T-cell (primary cell): Measurements from ENCODE around the gene MYO7A. TPM values are rescaled to one million over a fixed set of nuclear protein-coding genes. Genes with fewer than 3 reads are reported as not detected.
A peak's percentile ranks its signal among the peaks of the same experiment; 100 is the strongest.

Experiments used
- ATAC-seq, 4 experiments: fragments of 200-7000 bp in 3 of 4; fragments of 150-1000 bp in 1 of 4; cut with Tn5 transposase; replicated peaks in 1 of 4; 1 replicate in 3 of 4; 2 replicates in 1 of 4; pipeline ENCODE4 v1.10.0; 2021; ENCODE audit warnings: moderate library complexity in 3 of 4, mild to moderate bottlenecking in 2 of 4, moderate number of reproducible peaks in 1 of 4
- CTCF ChIA-PET, 2 donors: fragments of 300-600 bp; sonication (Branson Sonifier 250); formaldehyde crosslinking; loops; one replicate each; lab custom pipeline; 2022; ENCODE audit warnings: antibody characterized with exemption in 2 of 2; lab: Charles Lee
- POLR2A ChIA-PET, 2 donors: fragments of 300-600 bp; sonication (Branson Sonifier 250); formaldehyde crosslinking; loops; one replicate each; lab custom pipeline; 2022; ENCODE audit warnings: antibody characterized with exemption in 2 of 2; lab: Charles Lee
- DNase-seq, 35 experiments: peaks; one replicate each; pipeline versions ENCODE4 v3.0.0 to v3.0.0-alpha.2; 2013 to 2023
- H3K27ac ChIP-seq: one replicate; pipeline ENCODE4 v1.5.1; 2013; ENCODE audit warnings: low read length
- H3K27me3 ChIP-seq, 2 experiments: replicated peaks in 1 of 2; 1 replicate in 1 of 2; 2 replicates in 1 of 2; pipeline versions ENCODE4 v1.6.1 to v1.7.0; 2013; ENCODE audit warnings: low read length in 1 of 2, mixed read lengths in 1 of 2; ENCODE audit not compliant: control insufficient read depth in 2 of 2, insufficient read depth in 2 of 2; ENCODE audit errors: extremely low read depth in 1 of 2
- H3K36me3 ChIP-seq, 2 donors: 1 replicate in 1 of 2; 2 replicates in 1 of 2; pipeline versions ENCODE4 v1.6.1 to v1.7.0; 2013; ENCODE audit warnings: low read length in 1 of 2; ENCODE audit not compliant: control insufficient read depth in 2 of 2, insufficient read depth in 1 of 2; ENCODE audit errors: extremely low read depth in 1 of 2
- H3K4me1 ChIP-seq, 2 experiments: 1 replicate in 1 of 2; 2 replicates in 1 of 2; pipeline versions ENCODE4 v1.6.1 to v1.7.0; 2013; ENCODE audit warnings: low read length in 2 of 2, mixed read lengths in 1 of 2; ENCODE audit not compliant: insufficient read depth in 2 of 2, control insufficient read depth in 1 of 2; ENCODE audit errors: extremely low read depth in 1 of 2
- H3K4me3 ChIP-seq, 2 donors: 1 replicate in 1 of 2; 2 replicates in 1 of 2; pipeline versions ENCODE4 v1.5.1 to v1.7.0; 2013; ENCODE audit warnings: mild to moderate bottlenecking in 2 of 2, low read length in 1 of 2, moderate library complexity in 1 of 2; ENCODE audit not compliant: control insufficient read depth in 1 of 2; ENCODE audit errors: extremely low read depth in 1 of 2
- H3K9me3 ChIP-seq: 2 replicates; pipeline ENCODE4 v1.7.0; 2013
- H3K27ac Mint-ChIP-seq, 2 donors: one replicate each; pipeline ENCODE4 v1.8.0; 2020 to 2021; ENCODE audit warnings: mild to moderate bottlenecking in 2 of 2, mixed read lengths in 2 of 2
- H3K27me3 Mint-ChIP-seq, 2 donors: one replicate each; pipeline ENCODE4 v1.8.0; 2021 to 2022; ENCODE audit warnings: mixed read lengths in 2 of 2
- H3K36me3 Mint-ChIP-seq: one replicate; pipeline ENCODE4 v1.8.0; 2021; ENCODE audit warnings: mixed read lengths
- H3K4me1 Mint-ChIP-seq, 3 donors: one replicate each; pipeline ENCODE4 v1.8.0; 2020 to 2022; ENCODE audit warnings: mixed read lengths in 3 of 3, mild to moderate bottlenecking in 1 of 3
- H3K4me3 Mint-ChIP-seq, 3 donors: one replicate each; pipeline ENCODE4 v1.8.0; 2020 to 2022; ENCODE audit warnings: mild to moderate bottlenecking in 3 of 3, mixed read lengths in 3 of 3, moderate library complexity in 3 of 3
- H3K9me3 Mint-ChIP-seq, 3 donors: one replicate each; pipeline ENCODE4 v1.8.0; 2020 to 2022; ENCODE audit warnings: mixed read lengths in 3 of 3
- WGBS: methylation state at CpG from one replicate; pipeline ENCODE4 v1.1.5; 2013; ENCODE audit warnings: missing lambda C conversion rate; ENCODE audit not compliant: insufficient coverage; 5-methylcytosine and 5-hydroxymethylcytosine counted together
- total RNA-seq, 35 experiments: library from RNA in 6 of 35; stranded (reverse) in 6 of 35; fragments of 120-200 nt in 1 of 35; gene quantifications; one replicate each; pipeline versions ENCODE4 v1.2.1 to v1.2.4 and lab custom pipeline; 2013 to 2026

MYO7A gene
- total RNA-seq, 5 donors from 2014 or later (not counting 1 experiment from before 2014, with no cell fraction given) = 0.15 to 1.7 (median 0.44) TPM

DNA sequence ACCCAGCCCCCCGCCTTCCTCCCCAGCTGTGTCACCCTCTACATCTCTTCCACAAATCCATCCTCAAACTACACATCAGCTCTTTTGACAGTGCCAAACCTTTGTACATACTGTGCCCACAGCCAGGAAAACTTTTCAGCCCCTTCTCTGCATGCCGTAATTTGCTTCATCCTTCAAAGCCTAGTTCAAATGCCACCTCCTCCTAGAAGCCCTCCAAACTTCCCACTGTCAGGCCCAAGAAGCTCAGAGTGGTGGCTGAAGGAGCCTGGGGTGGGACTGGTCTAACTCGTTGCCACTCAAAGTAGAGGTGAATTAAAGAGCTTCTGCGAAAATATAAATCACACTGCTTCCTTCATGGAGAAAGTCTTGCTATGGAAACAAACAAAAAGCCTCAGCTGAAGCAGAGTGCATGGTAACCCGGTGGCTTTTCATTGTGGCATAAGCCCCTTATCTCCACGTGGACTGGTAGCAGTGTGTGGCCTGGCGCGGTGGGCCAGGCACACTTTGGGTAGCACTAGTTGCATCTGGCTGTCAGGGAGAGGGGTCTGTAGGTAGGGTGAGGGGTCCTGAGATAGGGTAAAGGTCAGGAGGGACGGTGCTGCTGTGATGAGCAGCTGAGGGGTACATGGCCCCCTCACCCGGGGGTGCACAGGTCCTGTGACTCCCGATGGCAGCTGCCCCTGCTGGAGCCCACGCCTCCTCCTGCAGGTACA is 76.9 kb downstream of the MYO7A start:
- H3K4me1 Mint-ChIP-seq = no peaks in the 10 kb centered on the region
- no peak overlapping the region for H3K27ac Mint-ChIP-seq

DNA sequence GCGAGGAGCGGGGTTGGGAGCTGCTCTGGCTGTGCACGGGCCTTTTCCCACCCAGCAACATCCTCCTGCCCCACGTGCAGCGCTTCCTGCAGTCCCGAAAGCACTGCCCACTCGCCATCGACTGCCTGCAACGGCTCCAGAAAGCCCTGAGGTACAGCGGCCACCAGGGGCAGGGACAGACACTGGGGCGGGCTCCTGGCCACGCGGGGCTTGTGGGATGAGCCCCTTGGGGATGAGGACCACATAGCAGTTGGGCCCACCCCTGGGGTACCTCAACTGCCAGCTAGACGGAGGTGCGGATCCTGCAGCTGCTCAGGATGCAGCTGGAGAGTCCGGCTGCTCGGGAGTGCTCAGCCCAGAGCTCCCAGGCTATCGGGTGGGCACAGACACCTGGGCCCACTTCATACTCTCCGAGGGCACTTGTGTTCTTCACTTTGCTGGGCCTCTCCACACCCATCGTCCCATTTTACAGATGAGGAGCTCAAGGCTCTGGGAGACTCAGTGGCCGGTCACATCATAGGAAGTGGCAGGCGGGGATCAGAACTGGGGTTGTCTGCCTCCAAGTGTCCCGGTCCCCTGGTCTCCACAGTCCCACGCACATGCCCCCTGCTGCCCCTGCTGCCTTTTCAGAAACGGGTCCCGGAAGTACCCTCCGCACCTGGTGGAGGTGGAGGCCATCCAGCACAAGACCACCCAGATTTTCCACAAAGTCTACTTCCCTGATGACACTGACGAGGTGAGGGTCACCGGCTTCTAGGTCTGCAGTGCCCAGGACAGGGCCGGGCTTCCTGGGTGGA is 77.6 kb downstream of the MYO7A start:
- H3K27ac ChIP-seq = no peak overlapping the region
- H3K4me1 Mint-ChIP-seq = no peaks in the 10 kb centered on the region
- ATAC-seq (no peak), DNase-seq (peak in 1 of 35 experiments; percentile 19)
- CTCF ChIA-PET = no interaction called here
- H3K4me3 Mint-ChIP-seq = no peak overlapping the region
- no peaks in the 10 kb centered on the region for H3K36me3 ChIP-seq
- 89% methylated on average over 26 of the region's 30 CpGs for WGBS
- no peaks in the 10 kb centered on the region for H3K36me3 Mint-ChIP-seq
- no peaks in the 10 kb centered on the region for H3K9me3 Mint-ChIP-seq
- H3K9me3 ChIP-seq = no peaks in the 10 kb centered on the region
- POLR2A ChIA-PET = no interaction called here
- no peaks in the 10 kb centered on the region for H3K27me3 ChIP-seq
- no peak overlapping the region for H3K27ac Mint-ChIP-seq
- no peak overlapping the region for H3K4me3 ChIP-seq
- peaks cover 0 to 3% of the 10 kb centered on the region in 2 donors for H3K27me3 Mint-ChIP-seq
- H3K4me1 ChIP-seq = peaks cover 0 to 3% of the 10 kb centered on the region in 2 experiments

More for the DNA sequence above, 76.9 kb downstream of the MYO7A start:
- H3K27me3 Mint-ChIP-seq = peaks cover 0 to 3% of the 10 kb centered on the region in 2 donors
- Histone ChIP-seq H3K27me3 (no peaks in the 10 kb centered on the region), H3K9me3 (no peaks in the 10 kb centered on the region), H3K4me3 (no peak overlapping the region), H3K27ac (no peak overlapping the region), H3K4me1 (peaks cover 0 to 3% of the 10 kb centered on the region in 2 experiments), H3K36me3 (no peaks in the 10 kb centered on the region)
- H3K36me3 Mint-ChIP-seq = no peaks in the 10 kb centered on the region
- CTCF ChIA-PET = interaction anchor here in 1 of 2 donors (0.5 kb wide), 1 partner anchor 150 kb away, joined by 5 read pairs; no protein-coding TSS in a partner anchor
- ATAC-seq = no peak
- 87% methylated on average over 10 of the region's 12 CpGs for WGBS
- POLR2A ChIA-PET = no interaction called here
- H3K4me3 Mint-ChIP-seq = no peak overlapping the region
- DNase-seq = peak in 1 of 35 experiments; percentile 20
- H3K9me3 Mint-ChIP-seq = no peaks in the 10 kb centered on the region

DNA sequence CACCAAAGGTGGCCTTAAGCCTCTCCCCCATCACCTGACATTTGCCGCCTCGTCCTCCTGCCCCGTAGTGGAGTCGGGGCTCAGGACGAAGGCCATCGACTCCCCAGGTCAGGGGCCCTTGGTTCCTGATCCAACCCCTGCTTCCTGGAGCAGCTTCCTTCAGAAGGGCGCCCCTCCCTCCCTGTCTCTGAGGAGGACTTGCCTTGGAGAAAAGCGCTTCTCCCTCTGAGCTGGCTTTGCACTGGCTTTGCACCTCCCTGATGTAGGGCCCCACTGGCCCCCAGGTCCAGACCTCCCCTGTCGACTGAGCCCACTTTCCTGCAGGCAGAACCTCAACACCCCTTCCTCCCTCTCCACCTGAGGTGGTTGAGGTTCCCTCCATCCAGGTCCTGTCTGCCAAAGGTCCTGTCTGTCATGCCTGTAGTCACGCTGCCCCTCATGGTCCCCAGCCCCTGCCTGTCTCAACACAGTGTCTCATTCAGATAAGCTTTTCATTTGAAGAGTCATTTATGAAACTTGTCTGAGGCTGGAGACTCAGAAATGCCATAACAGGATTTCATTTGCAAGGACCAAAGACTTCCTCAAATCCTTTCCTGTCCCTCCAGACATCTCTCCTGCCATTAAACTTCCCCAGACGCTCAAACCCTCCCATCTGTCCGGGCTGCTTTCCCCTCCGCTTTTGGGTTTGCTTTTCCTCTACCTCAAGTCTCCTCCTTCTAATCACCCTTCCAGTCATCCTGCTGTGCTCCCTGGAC is 78.4 kb downstream of the MYO7A start:
- POLR2A ChIA-PET = no interaction called here
- Mint-ChIP-seq H3K36me3 (no peaks in the 10 kb centered on the region), H3K27ac (no peak overlapping the region), H3K27me3 (peaks cover 0 to 3% of the 10 kb centered on the region in 2 donors), H3K9me3 (no peaks in the 10 kb centered on the region), H3K4me3 (no peak overlapping the region), H3K4me1 (no peaks in the 10 kb centered on the region)
- Histone ChIP-seq H3K27me3 (no peaks in the 10 kb centered on the region), H3K9me3 (no peaks in the 10 kb centered on the region), H3K4me1 (peaks cover 0 to 3% of the 10 kb centered on the region in 2 experiments), H3K27ac (no peak overlapping the region), H3K4me3 (no peak overlapping the region), H3K36me3 (no peaks in the 10 kb centered on the region)
- CTCF ChIA-PET = no interaction called here
- DNase-seq (peak in 1 of 35 experiments; percentile 17), ATAC-seq (no peak)
- WGBS = 68% methylated on average over 11 of the region's 13 CpGs

DNA sequence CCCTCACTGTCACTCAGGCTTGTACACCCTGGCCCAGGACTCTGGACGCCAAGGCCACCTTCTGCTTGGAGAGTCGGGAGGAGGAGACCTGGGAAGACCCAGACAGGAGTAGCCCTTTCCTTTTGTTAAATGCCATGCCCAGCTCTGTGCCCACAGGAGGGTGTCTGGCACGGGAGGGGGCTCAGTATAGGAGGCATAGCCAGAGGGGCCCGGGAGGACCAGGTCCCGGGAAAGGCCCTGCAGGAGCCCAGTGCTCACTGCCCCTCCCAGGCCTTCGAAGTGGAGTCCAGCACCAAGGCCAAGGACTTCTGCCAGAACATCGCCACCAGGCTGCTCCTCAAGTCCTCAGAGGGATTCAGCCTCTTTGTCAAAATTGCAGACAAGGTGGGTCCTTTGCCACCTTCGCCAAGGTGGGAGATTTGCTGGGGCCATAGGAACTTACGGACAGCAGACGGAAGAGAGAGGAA is 79.0 kb downstream of the MYO7A start:
- 91% methylated on average over 4 of the region's 10 CpGs for WGBS
- Histone ChIP-seq H3K27me3 (no peaks in the 10 kb centered on the region), H3K27ac (no peak overlapping the region), H3K4me3 (no peak overlapping the region), H3K4me1 (peaks cover 0 to 3% of the 10 kb centered on the region in 2 experiments), H3K9me3 (no peaks in the 10 kb centered on the region), H3K36me3 (no peaks in the 10 kb centered on the region)
- Mint-ChIP-seq H3K27me3 (peaks cover 0 to 3% of the 10 kb centered on the region in 2 donors), H3K36me3 (no peaks in the 10 kb centered on the region), H3K9me3 (no peaks in the 10 kb centered on the region), H3K4me1 (no peaks in the 10 kb centered on the region), H3K4me3 (no peak overlapping the region), H3K27ac (no peak overlapping the region)
- ChIA-PET CTCF (interaction anchor here in 1 of 2 donors (0.6 kb wide), 1 partner anchor 292 kb away, joined by 3 read pairs; no protein-coding TSS in a partner anchor), POLR2A (no interaction called here)
- DNase-seq = peak in 1 of 35 experiments; percentile 22
- no peak for ATAC-seq

DNA sequence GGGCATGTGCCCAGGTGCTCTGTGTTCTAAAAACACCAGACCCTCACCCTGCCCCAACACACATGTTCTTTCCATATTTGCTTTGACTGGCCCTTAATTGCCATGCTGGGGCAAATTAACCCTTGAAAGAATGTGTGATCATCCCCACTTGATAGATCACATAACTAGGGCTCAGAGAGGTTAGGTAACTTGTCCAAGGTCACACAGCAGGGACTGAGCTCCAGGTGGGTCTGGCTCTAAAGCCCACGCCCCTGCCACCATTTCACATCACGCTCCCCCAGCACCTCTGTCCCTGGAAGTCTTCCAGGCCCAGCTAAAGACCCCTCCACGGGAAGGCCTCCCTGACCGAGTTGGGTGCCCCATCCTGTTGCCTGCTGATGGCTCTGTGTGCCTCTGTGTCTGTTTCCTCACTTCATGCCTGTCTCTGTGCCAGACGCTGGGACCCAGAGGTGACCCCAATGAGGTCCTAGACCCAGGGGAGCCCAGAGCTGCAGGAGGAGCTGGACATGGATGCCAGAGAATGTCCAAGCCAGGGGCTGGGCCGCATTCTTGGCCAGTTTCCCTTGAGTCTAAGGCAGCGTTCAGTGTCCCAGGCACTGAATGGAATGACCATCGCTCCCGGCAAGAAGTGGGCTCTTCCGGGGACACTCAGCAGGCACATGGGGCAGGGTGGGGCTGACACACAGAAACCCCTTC is 79.7 kb downstream of the MYO7A start:
- no peaks in the 10 kb centered on the region for H3K9me3 Mint-ChIP-seq
- DNase-seq = peak in 1 of 35 experiments; percentile 16
- Histone ChIP-seq H3K27ac (no peak overlapping the region), H3K4me3 (no peak overlapping the region), H3K36me3 (no peaks in the 10 kb centered on the region), H3K4me1 (peaks cover 0 to 3% of the 10 kb centered on the region in 2 experiments), H3K9me3 (no peaks in the 10 kb centered on the region), H3K27me3 (no peaks in the 10 kb centered on the region)
- no peak overlapping the region for H3K27ac Mint-ChIP-seq
- 73% methylated on average over 10 of the region's 10 CpGs for WGBS
- no peak for ATAC-seq
- peaks cover 0 to 3% of the 10 kb centered on the region in 2 donors for H3K27me3 Mint-ChIP-seq
- ChIA-PET CTCF (interaction anchor here in 1 of 2 donors (0.6 kb wide), 1 partner anchor 291 kb away, joined by 3 read pairs; no protein-coding TSS in a partner anchor), POLR2A (no interaction called here)
- no peaks in the 10 kb centered on the region for H3K4me1 Mint-ChIP-seq
- no peak overlapping the region for H3K4me3 Mint-ChIP-seq
- no peaks in the 10 kb centered on the region for H3K36me3 Mint-ChIP-seq
